HG02973 (cell line): ENCODE results near the gene MRPL11.
"Not testable (repeated sequence)": the region's sequence is repeated elsewhere in the genome, so short reads cannot be mapped to it uniquely, and the experiment has no call there.

Experiments
- ATAC-seq: cut with Tn5 transposase; IDR thresholded peaks from one replicate; pipeline ENCODE4 v1.9.1; 2021; ENCODE audit warnings: moderate library complexity; ENCODE audit not compliant: unreplicated experiment

The MRPL11 gene

DNA sequence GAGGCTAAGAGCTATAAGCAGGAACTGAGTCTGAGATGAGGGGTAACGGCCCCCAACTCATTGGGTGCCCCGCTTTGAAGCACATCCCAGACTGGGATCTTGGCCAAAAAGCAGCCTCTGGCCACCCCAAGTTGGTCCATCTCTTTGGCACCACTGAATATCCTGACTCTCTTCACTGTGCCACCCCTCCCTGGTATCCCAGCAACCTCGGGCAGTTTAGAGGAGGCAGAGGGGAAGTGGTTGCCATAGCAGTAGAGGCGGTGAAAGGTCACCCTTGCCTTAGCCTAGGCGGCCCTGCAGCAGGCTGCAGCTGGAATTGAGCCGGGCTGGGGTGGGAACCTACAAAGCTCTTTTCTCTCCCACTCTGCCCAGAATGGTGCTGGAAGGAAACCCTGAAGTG lies 29.1 kb upstream of the MRPL11 start:
- ATAC-seq = no peak

DNA sequence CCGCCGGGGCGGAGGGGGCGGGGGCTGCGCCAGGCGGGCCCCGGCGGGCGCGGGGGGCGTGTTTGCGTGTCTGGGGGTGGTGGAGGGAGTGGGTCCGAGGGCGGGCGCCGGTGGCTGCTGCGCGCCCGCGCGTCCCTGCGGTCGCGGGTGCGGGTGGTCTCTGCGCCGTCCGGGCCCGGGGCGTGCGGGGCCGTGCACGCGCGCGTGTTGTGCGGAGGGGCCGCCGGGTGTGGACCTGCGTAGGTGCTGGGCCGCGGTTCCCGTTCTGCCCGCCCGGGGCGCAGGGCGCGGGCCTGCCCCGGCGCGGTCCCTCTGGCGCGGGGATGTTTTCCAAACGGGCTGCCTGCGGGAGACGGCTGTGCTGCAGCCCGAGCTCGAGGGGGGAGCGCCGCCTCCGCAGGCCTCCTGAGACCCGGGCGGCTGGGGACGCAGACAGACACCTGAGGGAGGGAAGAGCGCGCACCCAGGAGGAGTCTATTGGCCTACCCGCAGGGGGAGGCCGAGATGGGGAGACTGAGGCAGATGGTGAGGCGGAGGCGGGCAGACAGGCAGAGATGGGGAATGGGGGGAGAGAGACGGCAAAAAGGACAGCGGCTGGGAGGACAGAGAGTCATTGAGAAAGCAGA lies 28.5 kb upstream of the MRPL11 start:
- peak; percentile 42 for ATAC-seq

DNA sequence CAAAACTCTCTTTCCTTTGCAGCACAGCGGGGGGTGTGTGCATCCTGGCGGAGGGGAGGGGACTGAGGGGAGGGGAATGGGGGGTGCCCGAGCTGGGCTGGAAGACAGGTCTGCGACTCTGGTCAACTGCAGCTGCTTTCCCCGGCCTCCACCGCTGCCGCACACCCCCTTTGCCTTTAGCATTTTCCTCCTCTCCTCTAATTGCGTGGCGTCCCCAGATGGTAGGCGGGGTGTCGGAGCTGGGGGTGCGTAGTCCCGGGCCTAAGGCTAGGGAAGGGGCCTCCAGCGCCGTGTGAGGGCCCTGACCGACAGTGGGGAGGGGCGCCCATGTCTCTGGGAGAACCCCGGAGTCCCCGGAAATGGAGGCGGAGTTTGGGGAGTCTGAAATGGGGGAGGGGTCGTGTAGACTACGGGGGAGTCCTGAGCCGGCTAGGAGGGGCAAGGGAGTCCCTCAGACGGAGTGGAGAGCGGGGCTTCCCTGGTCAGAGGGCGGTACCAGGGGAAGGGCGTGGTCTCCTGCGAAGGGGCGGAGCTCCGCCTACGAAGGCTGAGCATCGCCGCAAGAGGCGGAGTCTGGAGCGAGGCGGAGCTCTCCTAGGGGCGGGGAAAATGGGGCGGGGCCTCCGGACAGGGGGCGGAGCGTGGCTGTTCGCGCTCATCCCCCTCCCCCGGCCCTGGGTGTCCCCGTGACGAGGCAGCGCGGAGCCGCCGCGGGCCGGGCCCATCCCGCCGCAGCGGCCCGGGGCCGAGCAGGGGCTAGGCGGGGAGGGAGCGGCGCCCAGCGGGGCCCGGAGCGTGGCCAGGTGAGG lies 27.8 kb upstream of the MRPL11 start, which contains the start of gene PELI3:
TSS of gene PELI3 (plus strand) at position 681 of the 809 bp plus-strand sequence. CDS start 1,224 bp downstream, outside the sequence.
- peak; percentile 64 for ATAC-seq

DNA sequence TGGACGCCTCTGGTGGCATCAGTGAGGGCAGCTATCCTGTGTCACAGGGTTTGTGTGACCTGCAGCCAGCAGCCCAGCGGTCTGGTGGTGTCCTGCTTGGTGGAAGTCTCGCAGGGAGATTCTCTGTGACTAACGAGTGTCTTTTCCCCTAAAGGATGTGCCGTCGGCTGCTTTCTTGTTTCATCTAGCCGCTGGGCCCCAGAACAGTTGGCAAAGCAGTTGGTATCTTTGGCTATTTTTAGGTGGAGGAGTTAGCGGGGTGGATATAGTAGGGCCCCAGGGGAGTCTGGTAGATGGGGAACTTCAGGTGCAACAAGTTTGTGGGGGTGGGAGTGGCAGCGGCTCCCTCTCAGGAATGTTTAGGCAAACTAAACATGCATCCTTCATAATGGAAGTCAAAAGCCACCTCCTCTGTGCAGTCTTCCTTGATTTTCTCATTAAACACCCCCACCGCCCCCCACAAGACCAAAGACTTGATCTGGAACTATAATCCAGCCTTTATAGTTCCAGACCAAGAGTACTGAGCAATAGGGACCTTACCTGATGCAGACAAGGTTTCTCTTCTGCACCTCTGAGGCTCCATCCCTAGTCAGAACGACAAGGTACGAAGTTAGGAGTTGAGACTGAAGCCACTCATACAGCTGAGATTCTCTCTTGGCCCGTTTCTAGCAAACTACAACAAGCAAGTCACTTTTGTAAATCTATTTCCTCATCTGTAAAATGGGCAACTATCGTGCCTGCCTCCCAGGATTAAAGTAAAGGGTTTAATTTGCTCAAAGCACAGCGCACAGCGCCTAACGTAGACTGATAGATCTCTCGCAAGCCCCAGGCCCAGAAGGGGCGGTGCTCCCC lies 27.0 kb upstream of the MRPL11 start:
- no peak for ATAC-seq

DNA sequence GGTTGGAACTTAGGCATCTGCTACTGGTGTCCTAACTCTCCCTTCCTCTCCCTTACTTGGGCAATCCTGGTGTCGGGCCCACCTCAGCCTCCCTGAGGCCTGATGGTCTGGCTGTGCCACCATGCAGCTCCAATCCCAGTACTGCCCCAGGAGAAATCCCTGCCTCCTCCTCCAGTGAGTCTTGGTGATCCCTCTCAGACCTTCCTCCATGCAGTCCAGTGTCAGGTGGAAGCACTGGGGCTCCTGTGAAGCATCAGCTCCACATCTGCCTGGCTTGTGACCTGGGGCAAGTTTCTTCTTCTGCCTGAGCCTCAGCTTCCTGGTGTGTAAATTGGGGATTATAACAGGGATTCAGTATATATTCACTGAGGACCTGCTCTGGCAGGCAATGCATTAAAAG lies 26.3 kb upstream of the MRPL11 start:
- ATAC-seq = no peak

DNA sequence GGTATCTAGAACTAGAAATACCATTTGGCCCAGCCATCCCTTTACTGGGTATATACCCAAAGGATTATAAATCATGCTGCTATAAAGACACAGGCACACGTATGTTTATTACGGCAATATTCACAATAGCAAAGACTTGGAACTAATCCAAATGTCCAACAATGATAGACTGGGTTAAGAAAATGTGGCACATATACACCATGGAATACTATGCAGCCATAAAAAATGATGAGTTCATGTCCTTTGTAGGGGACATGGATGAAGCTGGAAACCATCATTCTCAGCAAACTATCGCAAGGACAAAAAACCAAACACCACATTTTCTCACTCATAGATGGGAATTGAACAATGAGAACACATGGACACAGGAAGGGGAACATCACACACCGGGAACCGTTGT lies 25.5 kb upstream of the MRPL11 start:
- not testable (repeated sequence) for ATAC-seq

DNA sequence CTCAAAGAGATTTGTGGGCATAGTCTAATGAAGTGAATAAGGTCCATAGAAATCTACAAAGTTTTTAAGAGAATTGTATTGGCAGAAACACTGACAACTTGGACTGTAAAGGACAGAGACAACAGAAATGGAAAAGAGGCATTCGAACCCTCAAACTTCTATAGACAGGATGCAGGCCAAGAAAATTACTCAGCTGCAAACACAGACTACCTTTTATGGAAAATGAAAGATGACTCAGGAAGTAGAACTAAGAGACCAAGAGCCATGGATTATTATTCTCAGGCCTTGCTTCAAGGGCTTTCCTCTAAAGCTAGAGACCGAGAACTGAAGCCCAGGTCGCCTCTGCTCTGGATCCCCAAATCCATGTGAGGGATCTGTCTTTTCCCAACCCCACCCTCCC lies 24.3 kb upstream of the MRPL11 start:
- no peak for ATAC-seq

DNA sequence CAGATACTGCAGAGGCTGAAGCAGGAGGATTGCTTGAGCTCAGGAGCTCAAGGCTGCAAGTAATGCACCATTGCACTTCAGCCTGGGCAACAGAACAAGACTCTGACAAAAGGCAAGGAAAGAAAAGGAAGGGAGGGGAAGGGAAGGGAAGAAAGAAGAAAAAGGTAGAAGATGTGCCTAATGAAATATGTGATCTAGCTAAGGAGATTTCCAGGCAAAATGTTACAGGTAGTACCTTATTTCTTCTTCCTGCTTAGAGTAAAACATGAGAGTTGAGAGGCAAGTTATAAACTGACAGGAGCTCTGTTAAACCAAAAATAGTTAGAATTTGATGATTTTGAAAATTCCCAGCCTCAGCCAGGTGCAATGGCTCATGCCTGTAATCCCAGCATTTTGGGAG lies 23.4 kb upstream of the MRPL11 start:
- ATAC-seq = no peak

DNA sequence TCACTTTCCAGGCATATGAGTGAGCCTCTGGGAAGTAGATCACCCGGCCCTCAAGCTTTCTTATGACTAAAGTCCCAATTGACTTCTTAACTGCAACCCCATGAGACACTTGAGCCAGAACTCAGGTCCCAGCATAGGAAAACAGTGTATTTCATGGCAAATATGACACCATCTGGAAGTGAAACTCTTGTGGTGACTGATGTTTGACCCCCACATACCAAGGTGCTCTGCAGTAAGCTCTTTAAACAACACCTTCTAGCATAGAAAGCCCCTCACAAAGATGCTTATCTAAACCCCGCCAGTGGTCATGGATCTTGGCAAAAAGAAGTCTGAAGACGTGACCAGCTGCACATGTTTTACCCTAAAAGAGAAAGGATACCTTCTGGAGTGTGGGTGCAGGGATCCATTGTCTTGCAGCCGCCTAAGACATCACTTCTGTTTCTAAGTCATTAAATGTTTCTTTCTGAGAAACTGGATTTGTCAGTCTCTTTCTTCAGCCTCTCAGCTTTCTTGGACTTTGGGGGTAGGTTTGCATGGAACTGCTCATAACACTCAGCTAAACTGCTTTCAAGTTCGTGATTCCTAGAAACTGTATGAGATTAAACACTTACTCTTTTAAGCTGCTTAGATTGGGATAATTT lies 20.6 kb upstream of the MRPL11 start:
- ATAC-seq = no peak

DNA sequence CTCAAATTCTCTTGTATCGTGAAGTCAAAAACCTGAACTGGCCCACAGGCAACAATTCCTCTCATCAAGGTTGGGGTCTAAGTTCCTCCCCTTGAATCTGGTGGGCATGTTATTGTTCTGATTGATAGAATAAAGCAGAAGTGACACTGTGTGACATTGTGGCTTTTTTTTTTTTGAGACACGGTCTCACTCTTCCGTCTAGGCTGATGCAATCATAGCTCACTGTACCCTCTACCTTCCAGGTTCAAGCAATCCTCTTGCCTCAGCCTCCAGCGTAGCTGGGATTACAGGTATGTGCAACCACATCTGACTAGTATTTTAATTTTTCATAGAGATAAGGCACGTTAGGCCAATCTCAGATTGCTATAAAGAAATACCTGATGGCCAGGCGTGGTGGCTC lies 19.2 kb upstream of the MRPL11 start:
- ATAC-seq = no peak

DNA sequence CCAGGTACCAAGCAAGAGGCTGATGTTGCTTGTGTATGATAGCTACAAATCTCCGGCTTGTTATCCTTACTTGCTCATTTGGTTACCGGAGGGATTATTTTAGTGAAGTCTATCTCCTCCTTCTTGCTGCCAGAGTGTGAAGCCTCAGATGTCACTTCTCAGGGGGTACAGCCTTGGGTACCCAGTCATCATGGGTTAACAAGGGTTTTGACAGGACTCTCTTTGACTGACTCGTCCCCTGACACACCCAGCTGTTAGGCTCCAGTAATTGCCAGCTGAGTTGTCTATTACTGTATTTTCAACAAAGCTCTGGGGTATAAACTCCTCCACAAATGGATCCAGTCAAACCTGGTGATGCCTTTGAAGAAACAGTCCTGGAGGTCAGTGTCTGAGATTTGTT lies 16.2 kb upstream of the MRPL11 start:
- ATAC-seq = no peak

DNA sequence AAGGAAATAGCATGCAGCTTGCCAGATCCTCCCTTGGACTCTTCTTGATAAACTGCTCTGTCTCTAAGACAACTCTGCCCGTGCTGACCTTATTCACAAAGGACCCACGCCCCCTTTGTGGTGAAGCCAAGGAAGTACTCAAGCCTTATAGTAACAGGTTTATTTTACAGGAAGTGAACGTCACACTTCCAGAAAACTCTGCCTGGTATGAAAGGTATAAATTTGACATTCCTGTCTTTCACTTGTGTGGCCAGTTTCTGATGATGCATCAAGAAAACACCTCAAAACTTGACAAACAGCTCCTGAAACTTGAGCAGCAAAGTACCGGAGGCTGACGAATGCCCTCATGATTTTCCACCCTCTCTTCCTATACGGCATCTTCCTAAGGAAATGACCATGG lies 15.6 kb upstream of the MRPL11 start:
- ATAC-seq = no peak

DNA sequence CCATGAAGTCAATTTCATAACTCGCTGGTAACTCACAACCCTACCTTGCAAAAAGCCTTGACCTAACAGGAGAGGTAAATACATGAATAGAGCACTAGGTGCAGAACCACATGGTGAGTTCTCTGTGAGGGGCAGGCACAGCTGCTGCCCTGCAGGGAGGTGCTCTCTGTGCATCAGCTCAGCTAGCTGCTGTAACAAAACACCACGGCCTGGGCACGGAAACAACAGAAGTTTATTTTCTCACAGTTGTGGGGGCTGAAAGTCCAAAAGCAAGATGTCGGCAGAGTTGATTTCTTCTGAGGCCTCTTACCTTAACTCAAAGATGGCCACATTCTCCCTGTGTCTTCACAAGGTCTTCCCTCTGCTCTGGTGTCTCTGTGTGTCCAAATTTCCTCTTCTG lies 13.0 kb upstream of the MRPL11 start:
- no peak for ATAC-seq

DNA sequence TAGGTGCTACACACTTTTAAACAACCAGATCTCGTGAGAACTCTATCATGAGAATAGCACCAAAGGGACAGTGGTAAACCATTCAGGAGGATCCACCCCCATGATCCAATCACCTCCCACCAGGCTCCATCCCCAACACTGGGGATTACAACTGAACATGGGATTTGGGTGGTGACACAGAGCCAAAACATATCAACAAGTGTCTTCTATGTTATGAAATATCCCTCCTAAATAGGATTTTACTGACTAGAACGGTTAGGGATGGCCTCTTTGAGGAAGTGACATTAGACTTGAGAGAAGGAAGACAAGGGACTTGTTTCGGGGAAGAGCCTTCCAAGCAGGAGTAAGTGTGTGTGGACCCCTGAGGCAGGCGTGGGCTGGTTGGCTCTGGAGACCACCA lies 11.9 kb upstream of the MRPL11 start:
- no peak for ATAC-seq

DNA sequence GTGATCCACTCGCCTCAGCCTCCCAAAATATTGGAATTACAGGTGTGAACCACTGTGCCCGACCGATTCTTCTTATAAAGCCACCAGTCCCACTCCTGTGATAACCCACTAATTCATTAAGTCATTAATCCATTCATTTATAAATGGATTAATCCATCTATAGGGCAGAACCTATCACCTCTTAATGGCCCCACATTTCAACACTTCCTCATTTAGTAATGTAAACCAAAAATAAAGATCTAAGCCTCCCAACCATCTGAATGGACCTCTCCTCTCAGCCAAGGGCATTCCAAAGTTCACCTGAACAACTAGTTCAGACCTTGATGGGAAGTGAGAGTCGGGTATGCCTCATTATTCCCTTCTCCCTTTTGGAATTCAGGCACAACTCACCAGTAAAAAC lies 9.9 kb upstream of the MRPL11 start:
- ATAC-seq = no peak

DNA sequence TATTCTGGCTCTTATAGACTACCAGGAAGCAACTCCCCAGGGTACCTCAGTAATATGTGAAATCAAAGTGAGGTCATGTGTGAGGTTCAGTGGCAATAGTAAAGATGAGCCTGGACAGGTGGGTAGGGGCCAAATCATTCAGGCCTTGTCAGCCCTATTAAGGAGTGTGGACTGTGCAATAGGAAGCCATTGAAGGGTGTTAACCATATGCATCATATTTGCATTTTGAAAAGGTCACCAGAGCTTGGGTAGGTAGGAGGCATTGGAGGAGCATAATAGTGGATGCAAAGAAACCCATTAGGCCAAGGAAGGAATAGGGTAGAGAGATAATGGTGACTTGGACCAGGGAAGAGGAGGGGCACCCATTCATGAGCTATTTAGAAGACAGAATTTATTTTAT lies 8.4 kb upstream of the MRPL11 start:
- no peak for ATAC-seq

DNA sequence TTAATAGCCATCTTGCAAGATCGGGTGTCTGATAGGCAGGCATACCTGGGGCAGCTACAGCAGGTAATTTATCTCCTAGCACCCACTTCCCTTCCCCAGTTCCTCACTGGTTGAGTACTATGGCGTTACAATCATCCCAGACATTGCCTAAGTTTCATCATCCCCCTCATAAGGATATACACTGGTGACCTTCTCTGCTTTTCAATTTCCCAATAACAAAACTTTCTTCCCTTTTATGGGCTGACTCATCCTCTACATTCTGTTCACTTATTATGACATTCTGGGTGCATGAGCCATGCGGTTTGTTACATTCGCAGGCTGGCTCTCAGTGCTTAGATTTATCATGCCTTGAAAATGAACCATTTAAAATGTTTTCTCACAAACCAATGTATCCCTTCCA lies 5.0 kb upstream of the MRPL11 start:
- ATAC-seq = no peak

DNA sequence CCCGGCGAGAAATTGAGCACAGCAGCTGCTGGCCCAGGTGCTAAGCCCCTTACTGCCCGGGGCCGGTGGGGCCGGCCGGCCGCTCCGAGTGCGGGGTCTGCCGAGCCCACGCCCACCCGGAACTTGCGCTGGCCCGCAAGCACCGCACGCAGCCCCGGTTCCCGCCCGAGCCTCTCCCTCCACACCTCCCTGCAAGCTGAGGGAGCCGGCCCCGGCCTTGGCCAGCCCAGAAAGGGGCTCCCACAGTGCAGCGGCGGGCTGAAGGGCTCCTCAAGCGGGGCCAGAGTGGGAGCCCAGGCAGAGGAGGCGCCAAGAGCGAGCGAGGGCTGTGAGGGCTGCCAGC lies 2.3 kb upstream of the MRPL11 start:
- ATAC-seq = not testable (repeated sequence)

DNA sequence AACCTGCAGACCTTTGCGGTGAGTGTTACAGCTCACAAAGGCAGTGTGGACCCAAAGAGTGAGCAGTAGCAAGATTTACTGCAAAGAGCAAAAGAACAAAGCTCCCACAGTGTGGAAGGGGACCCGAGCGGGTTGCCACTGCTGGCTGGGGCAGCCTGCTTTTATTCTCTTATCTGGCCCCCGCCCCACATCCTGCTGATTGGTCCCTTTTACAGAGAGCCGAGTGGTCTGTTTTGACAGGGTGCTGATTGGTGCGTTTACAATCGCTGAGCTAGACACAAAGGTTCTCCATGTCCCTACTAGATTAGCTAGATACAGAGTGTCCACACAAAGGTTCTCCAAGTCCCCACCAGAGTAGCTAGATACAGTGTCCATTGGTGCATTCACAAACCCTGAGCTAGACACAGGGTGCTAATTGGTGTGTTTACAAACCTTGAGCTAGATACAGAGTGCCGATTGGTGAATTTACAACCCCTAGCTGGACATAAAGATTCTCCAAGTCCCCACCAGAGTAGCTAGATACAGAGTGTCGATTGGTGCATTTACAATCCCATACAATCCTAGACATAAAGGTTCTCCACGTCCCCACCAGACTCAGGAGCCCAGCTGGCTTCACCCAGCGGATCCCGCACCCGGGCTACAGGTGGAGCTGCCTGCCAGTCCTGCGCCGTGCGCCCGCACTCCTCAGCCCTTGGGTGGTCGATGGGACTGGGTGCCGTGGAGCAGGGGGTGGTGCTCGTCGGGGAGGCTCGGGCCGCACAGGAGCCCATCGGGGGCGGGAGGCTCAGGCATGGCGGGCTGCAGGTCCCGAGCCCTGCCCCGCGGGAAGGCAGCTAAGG lies 1.7 kb upstream of the MRPL11 start:
- not testable (repeated sequence) for ATAC-seq

DNA sequence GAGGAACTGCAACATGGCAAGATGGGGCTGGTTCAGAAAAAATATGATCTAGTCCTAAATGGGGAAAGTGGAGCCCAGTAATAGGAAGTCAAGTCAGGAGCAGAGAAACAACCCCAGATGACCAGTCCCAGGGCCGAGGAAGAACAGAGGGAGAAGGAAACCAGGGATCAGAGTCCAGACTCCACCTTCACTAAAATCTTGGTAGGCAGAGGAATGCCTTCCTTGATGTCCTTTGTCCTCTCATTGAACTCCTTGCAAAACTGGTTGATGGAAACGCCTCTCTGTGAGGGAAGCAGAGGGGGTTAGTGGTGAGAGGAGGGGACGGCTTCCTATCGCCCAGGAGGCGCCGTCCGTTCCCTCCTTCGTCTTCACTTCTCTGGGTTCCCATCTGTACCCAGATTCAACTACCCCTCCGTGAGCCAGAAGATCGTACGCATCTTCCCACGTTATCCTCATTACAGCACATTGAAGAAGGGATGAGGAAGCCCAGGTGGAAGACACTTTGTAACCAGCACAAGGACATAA lies 607 bp downstream of the MRPL11 start:
- ATAC-seq = no peak
